Ishikawa (cell line): Measurements from ENCODE around the gene RAD51B.

Experiments
- FOXM1 ChIP-seq: IDR thresholded peaks from 2 replicates; pipeline ENCODE4 v1.6.1; 2012; ENCODE audit warnings: low read depth, borderline replicate concordance
- TF ChIP-seq, protein P1 (sequence below): IDR thresholded peaks from 2 replicates; pipeline ENCODE4 v1.6.1; 2012
- TF ChIP-seq, protein P2 (sequence below): IDR thresholded peaks from 2 replicates; pipeline ENCODE4 v1.6.1; 2012

DNA sequence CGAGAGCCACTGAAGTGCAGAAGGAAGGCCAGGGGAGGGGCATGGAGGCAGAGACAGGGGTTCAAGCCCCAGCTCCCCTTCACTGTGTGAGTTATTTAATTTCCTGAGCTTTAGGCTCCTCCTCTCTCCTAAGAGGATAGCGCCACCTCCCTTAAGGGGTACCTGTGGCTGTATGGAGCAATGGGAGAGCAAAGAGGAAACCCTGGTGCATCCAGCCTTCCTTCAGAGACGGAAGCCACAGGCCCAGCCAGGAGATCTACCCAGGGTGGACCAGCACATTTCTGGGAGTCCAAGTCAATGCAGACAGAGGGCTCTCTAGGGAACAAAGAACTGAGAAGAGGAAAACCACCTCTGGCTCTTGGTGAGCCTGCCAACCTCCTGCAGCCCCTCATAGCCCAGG, 883.0 kb downstream of the RAD51B start:
- TF ChIP-seq, protein P1, sequence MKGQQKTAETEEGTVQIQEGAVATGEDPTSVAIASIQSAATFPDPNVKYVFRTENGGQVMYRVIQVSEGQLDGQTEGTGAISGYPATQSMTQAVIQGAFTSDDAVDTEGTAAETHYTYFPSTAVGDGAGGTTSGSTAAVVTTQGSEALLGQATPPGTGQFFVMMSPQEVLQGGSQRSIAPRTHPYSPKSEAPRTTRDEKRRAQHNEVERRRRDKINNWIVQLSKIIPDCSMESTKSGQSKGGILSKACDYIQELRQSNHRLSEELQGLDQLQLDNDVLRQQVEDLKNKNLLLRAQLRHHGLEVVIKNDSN: no peak
- TF ChIP-seq, protein P2, sequence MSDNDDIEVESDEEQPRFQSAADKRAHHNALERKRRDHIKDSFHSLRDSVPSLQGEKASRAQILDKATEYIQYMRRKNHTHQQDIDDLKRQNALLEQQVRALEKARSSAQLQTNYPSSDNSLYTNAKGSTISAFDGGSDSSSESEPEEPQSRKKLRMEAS: no peak
- TF ChIP-seq FOXM1: no peak
